Femur (tissue), 1 donor: Measurements from ENCODE around the gene FAM193A.
"Not testable (repeated sequence)": the region's sequence is repeated elsewhere in the genome, so short reads cannot be mapped to it uniquely, and the experiment has no call there.

Experiments
- DNase-seq: peaks from one replicate; pipeline ENCODE4 v3.0.0-alpha.2; 2017

Gene FAM193A

GRCh38 chr4:2662598-2662997 lies 126.2 kb downstream of the FAM193A start:
- no peak for DNase-seq

DNA sequence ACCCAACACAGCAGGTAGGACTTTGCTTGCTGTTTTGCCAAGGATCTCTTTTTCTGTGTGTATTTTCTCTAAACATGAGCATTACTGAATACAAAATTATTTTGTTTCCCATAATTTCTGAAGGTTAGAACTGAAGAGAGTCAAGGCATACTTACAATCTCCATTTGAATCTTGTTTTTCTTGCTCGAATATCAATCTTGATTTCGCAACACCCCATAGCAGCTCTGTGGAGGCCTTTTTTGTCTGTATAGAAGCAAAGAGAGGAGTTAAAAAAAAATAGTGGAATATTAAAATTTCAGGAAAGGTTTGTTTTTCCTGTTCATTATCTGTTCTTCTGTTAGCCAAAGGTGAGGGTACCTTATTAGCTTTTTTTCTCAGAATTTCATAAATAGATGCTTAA lies 126.8 kb downstream of the FAM193A start:
- DNase-seq: no peak

- no peak for DNase-seq
These were observed 130.3 kb downstream of the FAM193A start for GRCh38 chr4:2666722-2667247.

DNA sequence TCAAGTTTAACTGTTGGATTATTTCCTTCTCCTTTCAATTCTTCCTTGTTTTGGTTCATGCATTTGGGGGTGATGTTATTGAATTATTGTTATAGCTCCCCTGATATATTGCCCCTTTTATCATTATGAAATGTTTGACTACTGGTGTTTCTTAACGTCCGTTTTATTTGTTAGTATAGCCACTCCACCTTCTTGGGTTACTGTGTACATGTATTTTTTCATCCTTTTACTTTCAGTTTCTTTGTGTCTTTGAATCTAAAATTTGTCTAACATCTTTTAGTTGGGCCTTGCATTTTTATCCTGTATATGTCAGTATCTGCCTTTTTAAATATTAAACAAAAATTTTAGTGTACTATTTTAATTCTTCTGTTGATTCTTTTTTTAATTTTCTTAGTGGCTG lies 131.0 kb downstream of the FAM193A start:
- no peak for DNase-seq

DNA sequence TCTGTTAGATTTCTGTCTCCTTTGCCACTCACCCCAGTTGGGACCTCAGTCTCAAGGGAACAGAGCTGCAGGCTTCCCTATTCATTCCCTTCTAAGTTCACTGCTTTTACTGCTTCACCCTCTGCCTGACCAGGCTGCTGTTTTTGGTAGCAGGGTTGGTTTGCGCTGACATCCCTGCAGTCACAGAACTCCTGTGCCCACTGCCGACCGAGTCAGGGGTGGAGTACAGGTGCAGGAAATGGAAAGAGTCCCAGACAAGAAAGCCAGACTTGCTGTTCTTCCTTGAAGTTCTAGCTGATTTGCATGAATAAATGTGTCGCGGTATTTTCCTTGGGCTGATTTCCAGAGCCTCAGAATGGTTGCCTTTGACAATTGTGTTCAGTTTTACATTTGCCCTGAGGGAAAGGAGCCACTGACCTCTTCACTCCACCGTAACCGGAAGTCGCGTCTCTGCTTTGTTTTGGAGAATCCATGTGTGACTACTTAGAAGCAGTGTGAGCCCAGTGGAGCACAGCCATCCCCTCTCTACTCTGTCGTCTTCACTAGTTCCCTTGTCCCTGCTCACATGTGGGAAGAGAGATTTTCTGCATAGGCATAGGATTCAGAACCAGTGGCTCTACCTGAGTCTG lies 134.9 kb downstream of the FAM193A start:
- DNase-seq: no peak

- DNase-seq: no peak
These were observed 135.6 kb downstream of the FAM193A start for GRCh38 chr4:2672082-2672481.

GRCh38 chr4:2672700-2673099 lies 136.3 kb downstream of the FAM193A start:
- no peak for DNase-seq

- no peak for DNase-seq
These were observed 136.7 kb downstream of the FAM193A start for GRCh38 chr4:2673157-2673556.

GRCh38 chr4:2679762-2680161 lies 143.3 kb downstream of the FAM193A start:
- not testable (repeated sequence) for DNase-seq

- no peak for DNase-seq
These were observed 148.0 kb downstream of the FAM193A start for GRCh38 chr4:2684486-2684885.

DNA sequence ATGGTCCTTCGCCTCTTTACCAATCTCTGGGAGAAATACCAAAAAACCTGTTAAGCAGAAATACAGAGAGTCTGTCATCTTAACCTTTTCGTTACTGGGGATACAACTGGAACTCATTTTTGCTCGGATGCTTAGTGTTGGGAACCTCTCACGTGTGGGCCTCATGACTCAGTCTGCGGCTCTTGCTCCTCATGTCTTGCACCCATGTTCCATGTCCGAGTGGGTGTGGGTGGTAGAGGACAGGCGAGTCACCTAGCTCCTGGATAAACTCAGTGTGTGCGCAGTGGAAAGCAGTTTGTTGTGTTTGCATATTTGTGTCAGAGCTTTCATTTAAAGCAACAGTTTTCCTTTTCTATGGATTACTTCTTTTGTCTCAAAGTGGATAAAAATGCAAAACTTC lies 149.1 kb downstream of the FAM193A start:
- no peak for DNase-seq

DNA sequence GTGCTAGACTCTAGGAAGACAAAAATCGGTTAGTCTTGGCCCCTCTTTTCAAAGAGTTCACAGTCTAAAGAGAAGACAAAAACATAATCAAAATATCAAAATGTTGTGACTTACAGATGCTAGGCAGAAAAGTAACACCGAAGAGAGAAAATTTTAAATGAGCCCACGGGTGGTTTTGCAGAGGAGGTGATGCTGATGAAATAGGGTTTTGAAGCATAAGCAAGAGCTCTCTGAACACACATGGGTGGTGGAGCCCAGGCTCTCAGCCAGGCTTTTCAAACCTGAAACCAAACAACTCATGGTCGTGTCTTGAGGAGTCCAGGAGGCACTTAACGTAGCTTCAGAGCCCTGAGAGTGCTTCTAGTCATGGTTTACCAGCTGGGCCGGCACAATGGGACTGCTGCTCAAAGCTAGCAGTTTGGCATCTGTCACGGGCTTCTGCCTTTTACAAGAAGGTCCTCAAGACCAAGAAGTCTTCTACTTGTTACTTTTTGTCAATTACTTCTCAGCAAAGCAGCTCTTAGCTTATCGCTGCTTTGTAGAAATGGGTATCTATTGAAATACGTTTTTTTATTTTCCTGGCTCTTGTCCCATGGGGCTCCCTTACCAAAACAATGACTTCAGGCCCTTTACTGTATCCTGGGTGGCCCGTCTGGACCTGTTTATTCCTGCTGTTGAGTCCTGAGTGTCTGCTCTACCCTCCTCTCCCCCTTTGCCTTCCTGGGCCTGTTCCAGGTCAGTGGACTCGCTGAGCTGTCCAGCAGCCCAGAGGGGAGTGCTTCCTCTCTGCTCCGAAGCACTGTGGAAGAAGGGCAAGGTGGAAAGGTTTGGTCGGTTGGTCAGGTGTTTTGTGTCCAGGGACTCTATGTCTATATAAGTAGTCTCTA lies 150.2 kb downstream of the FAM193A start:
- DNase-seq: no peak

- DNase-seq: no peak
These were observed 151.8 kb downstream of the FAM193A start for GRCh38 chr4:2688281-2688680.

GRCh38 chr4:2688697-2689096 lies 152.2 kb downstream of the FAM193A start:
- no peak for DNase-seq

GRCh38 chr4:2689114-2689513 lies 152.7 kb downstream of the FAM193A start:
- DNase-seq: no peak

- no peak for DNase-seq
These were observed 153.6 kb downstream of the FAM193A start for GRCh38 chr4:2689825-2690700.

GRCh38 chr4:2691313-2691712 lies 154.9 kb downstream of the FAM193A start:
- no peak for DNase-seq

- no peak for DNase-seq
These were observed 155.5 kb downstream of the FAM193A start for GRCh38 chr4:2691952-2692435.

DNA sequence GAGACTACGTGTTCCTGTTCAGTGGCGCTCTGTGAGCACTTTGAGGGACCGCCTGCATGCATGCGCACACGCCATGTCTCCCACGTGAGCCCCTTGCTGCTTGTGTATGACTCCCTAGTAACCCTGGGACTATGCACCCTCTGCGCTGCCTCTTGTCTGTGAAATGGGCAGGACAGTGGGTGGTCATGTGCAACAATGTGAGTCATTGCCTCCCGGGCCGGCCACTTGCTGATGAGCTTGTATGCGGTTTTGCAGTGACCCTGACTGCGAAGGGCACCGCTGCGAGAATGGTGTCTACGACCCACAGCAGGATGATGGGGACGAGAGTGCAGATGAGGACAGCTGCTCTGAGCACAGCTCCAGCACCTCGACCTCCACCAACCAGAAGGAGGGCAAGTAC lies 158.2 kb downstream of the FAM193A start:
- DNase-seq: no peak

GRCh38 chr4:2695346-2696060 lies 159.1 kb downstream of the FAM193A start:
- no peak for DNase-seq

DNA sequence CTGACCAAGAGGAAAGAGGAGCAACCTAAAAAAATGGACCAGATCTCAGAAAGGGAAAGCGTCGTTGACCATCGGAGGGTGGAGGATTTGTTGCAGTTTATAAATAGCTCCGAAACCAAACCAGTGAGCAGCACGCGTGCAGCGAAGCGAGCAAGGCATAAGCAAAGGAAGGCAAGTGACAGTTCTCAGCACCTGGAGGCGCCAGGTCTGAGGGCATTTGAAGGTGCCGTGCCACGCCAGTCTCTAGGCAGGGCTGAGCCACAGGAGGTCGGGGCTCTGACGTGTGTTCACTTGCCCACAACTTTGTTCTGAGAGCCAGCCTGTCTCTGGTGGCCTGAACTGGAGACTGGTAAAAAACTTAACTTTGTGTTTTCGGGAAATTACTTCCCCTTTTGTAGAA lies 160.0 kb downstream of the FAM193A start:
- no peak for DNase-seq

DNA sequence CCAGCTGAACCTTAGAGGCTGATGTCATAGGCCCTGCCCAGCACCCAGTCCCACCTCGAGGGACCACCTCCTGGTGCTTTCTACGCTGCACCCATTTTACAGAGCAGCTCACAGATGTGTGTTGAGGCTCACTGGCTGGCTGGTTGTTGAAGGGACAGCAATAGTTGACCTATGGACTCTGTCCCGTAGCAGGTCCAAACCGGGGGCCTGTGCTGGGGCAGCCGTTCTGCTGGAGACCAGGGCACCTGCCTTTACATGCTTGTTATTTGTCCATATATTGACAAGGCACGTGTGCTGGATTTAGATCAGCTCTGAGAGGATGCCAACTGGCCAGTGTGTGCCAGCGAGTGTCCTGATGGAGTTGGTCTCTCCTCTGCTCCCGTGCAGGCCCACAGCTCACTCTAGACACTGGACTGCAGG lies 161.6 kb downstream of the FAM193A start:
- no peak for DNase-seq
